ENCODE data around the gene FLT3LG. TPM values are rescaled to one million over a fixed set of nuclear protein-coding genes. Genes with fewer than 3 reads are reported as not detected.

The FLT3LG gene
- total RNA-seq (2021) (6.5 and 6.9 TPM in 2 replicates), Bru-seq, nascent RNA (percentile 37 among the genes with signal in this experiment), BruChase-seq, experiment 1, labeled RNA remaining after a 2-hour chase (percentile 23 among the genes with signal in this experiment), BruChase-seq, experiment 2, labeled RNA remaining after a 6-hour chase (percentile 57 among the genes with signal in this experiment)
- long read RNA-seq, partial matches to known transcripts, result 2 of 5 reads
- long read RNA-seq, other reads (novel, unspliced or antisense), result 1 of 5 reads

DNA sequence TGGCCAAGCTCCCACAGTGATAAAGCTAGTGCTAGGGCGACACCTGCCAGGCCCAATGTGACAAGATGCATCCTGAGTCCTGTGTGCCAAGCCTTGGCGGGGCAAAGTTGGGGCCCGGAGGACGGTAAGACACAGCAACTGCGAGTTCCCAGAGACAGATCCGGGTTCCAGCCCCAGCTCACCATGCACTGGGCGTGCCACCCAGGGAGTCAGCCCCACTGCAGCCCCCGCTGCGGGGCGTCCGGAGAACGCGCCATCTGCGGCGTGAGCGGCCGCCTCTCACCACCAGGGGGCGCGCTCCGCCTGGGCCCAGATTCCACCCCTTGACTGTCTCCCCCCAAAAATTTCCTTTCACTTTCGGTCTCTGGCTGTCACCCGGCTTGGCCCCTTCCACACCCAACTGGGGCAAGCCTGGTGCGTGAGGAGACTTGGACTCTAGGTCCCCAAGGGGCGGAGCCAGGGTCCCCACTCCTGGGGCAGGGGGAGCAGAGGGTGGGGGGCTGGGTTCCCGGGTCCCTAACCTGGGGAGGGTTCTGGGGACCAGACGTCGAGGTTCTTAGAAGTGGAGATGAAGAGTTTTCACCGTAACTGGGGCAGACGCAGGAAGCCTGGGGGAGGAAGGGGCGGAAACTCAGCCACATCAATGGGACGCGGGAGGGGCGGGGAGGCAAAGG, at the start of gene FLT3LG:
Gene FLT3LG, plus strand, starts transcription at position 348 of the 674 bp plus-strand sequence. CDS start 425 bp downstream, outside the sequence.
- TF ChIP-seq, protein P1, sequence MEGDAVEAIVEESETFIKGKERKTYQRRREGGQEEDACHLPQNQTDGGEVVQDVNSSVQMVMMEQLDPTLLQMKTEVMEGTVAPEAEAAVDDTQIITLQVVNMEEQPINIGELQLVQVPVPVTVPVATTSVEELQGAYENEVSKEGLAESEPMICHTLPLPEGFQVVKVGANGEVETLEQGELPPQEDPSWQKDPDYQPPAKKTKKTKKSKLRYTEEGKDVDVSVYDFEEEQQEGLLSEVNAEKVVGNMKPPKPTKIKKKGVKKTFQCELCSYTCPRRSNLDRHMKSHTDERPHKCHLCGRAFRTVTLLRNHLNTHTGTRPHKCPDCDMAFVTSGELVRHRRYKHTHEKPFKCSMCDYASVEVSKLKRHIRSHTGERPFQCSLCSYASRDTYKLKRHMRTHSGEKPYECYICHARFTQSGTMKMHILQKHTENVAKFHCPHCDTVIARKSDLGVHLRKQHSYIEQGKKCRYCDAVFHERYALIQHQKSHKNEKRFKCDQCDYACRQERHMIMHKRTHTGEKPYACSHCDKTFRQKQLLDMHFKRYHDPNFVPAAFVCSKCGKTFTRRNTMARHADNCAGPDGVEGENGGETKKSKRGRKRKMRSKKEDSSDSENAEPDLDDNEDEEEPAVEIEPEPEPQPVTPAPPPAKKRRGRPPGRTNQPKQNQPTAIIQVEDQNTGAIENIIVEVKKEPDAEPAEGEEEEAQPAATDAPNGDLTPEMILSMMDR (conservative IDR thresholded peaks at IDR 0.05; ENCODE audit: low read depth, low read length), result peak; percentile 99
- TF ChIP-seq EZH2 (IDR thresholded peaks at IDR 0.05; ENCODE audit: borderline replicate concordance, low read depth, low read length, poor library complexity, severe bottlenecking), result no peak
- peaks cover 13% of the 10 kb centered on the region for H3K4me1 ChIP-seq (ENCODE audit: insufficient read depth, low read length, poor library complexity, severe bottlenecking)
- POLR2A ChIA-PET (ENCODE audit: low non-redundant PET), result no interaction called here
- intact Hi-C loops (cut with micrococcal nuclease; ENCODE audit: unreplicated experiment), result no loop called here
- no peaks in the 10 kb centered on the region for H3K27me3 ChIP-seq (replicated peaks; ENCODE audit: insufficient read depth, low read depth, low read length, poor library complexity)
- CTCF ChIA-PET, result interaction anchor here (0.6 to 0.7 kb wide), 5 partner anchors 23 to 97 kb away, joined by 3 to 6 read pairs (median 4); no protein-coding TSS in a partner anchor
- H3K36me3 ChIP-seq (ENCODE audit: insufficient read depth, low read length, poor library complexity, severe bottlenecking), result no peaks in the 10 kb centered on the region
- H3K4me3 ChIP-seq (ENCODE audit: low read depth, low read length, poor library complexity, severe bottlenecking), result peak within 1 kb of the TSS; percentile 64
- no TSS peak for BruUV-seq (replicated peaks)
- H3K27ac ChIP-seq (ENCODE audit: low read depth, low read length, poor library complexity, severe bottlenecking), result peak within 1 kb of the TSS; percentile 59
- peak; percentile 86 for DNase-seq (ENCODE audit: low spot score)
- H3K9me3 ChIP-seq (ENCODE audit: low read depth, low read length, poor library complexity, severe bottlenecking), result no peaks in the 10 kb centered on the region

DNA sequence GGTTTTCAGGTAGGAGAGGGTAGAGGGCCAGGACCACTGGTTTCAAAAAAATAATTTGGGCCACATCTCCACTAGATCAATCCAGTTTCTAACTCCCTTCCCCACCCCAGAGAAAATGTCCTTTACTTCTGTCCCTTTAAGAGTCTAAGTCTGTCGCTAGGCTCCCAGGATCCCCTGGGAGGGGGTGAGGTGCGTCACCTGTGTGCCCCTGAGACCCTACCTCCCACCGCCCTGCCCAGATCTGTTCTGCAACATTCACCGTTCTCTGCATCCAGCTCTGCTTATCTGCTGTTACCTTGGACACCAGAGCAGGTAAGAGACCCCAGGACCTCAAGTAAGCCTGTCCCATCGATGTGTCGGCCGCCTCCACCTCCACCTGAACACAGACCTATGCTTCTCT, 48.8 kb upstream of the FLT3LG start, which contains the start of gene GFY:
Gene GFY, plus strand, starts transcription at position 211 of the 400 bp plus-strand sequence. CDS start 1,043 bp downstream, outside the sequence.
- Histone ChIP-seq H3K27ac (ENCODE audit: low read depth, low read length, poor library complexity, severe bottlenecking) (no peak within 1 kb of the TSS), H3K36me3 (ENCODE audit: insufficient read depth, low read length, poor library complexity, severe bottlenecking) (no peaks in the 10 kb centered on the region), H3K9me3 (ENCODE audit: low read depth, low read length, poor library complexity, severe bottlenecking) (no peaks in the 10 kb centered on the region), H3K4me3 (ENCODE audit: low read depth, low read length, poor library complexity, severe bottlenecking) (no peak within 1 kb of the TSS), H3K4me1 (ENCODE audit: insufficient read depth, low read length, poor library complexity, severe bottlenecking) (peaks cover 18% of the 10 kb centered on the region), H3K27me3 (replicated peaks; ENCODE audit: insufficient read depth, low read depth, low read length, poor library complexity) (peaks cover 85% of the 10 kb centered on the region)
- POLR2A ChIA-PET (ENCODE audit: low non-redundant PET), result interaction anchor here (0.5 kb wide), 1 partner anchor 553 kb away, joined by 3 read pairs; the partner anchor contains the start of gene PPP1R15A
- BruUV-seq (replicated peaks), result no TSS peak
- intact Hi-C loops (cut with micrococcal nuclease; ENCODE audit: unreplicated experiment), result no loop called here
- no peak for DNase-seq (ENCODE audit: low spot score)
- CTCF ChIA-PET, result interaction anchor here (0.6 kb wide), 1 partner anchor 1030 kb away, joined by 8 read pairs; no protein-coding TSS in a partner anchor
- no peak for TF ChIP-seq EZH2 (IDR thresholded peaks at IDR 0.05; ENCODE audit: borderline replicate concordance, low read depth, low read length, poor library complexity, severe bottlenecking)
- TF ChIP-seq, protein P1 (conservative IDR thresholded peaks at IDR 0.05; ENCODE audit: low read depth, low read length), result no peak

DNA sequence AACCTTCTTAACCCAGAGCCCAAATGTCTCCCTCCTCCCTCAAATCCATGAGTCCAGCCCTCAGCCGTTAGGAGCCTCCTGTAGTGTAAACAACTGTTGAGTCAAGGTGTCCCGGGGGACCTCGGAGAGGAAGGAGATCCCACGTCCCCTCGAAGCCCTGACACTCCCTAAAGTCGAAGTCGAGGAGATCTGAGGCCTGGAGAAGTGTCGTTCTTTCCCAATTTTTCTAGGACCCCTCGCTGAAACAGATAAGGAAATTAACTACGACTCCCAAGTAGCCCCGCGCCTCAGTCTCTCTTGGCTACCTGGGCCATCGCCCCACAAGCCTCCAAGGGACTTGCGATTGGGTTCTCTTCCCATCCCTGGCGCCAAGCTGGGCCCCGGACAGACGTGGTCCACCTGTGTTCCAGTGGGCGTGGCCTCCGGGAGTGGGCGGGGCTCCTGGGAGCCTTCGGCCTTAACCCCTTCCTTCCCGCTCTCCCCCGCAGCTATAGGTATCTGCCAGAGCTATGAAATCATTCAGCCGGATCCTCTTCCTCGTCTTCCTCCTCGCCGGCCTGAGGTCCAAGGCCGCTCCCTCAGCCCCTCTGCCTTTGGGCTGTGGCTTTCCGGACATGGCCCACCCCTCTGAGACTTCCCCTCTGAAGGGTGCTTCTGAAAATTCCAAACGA, 48.0 kb upstream of the FLT3LG start:
- peaks cover 18% of the 10 kb centered on the region for H3K4me1 ChIP-seq (ENCODE audit: insufficient read depth, low read length, poor library complexity, severe bottlenecking)
- intact Hi-C loops (cut with micrococcal nuclease; ENCODE audit: unreplicated experiment), result no loop called here
- no peaks in the 10 kb centered on the region for H3K9me3 ChIP-seq (ENCODE audit: low read depth, low read length, poor library complexity, severe bottlenecking)
- TF ChIP-seq, protein P1 (conservative IDR thresholded peaks at IDR 0.05; ENCODE audit: low read depth, low read length), result no peak
- TF ChIP-seq EZH2 (IDR thresholded peaks at IDR 0.05; ENCODE audit: borderline replicate concordance, low read depth, low read length, poor library complexity, severe bottlenecking), result no peak
- H3K27ac ChIP-seq (ENCODE audit: low read depth, low read length, poor library complexity, severe bottlenecking), result no peak overlapping the region
- DNase-seq (ENCODE audit: low spot score), result no peak
- ChIA-PET POLR2A (ENCODE audit: low non-redundant PET) (interaction anchor here (0.5 kb wide), 1 partner anchor 554 kb away, joined by 3 read pairs; the partner anchor contains the start of gene PPP1R15A), CTCF (no interaction called here)
- no peak overlapping the region for H3K4me3 ChIP-seq (ENCODE audit: low read depth, low read length, poor library complexity, severe bottlenecking)
- H3K27me3 ChIP-seq (replicated peaks; ENCODE audit: insufficient read depth, low read depth, low read length, poor library complexity), result peaks cover 76% of the 10 kb centered on the region
- no peaks in the 10 kb centered on the region for H3K36me3 ChIP-seq (ENCODE audit: insufficient read depth, low read length, poor library complexity, severe bottlenecking)
- no TSS peak for BruUV-seq (replicated peaks)
